Inferior parietal cortex (tissue), 1 donor: Measurements from ENCODE around the gene KCTD2.
A peak's percentile ranks its signal among the peaks of the same experiment; 100 is the strongest.
"Not testable (repeated sequence)": the region's sequence is repeated elsewhere in the genome, so short reads cannot be mapped to it uniquely, and the experiment has no call there.

Source experiments
- DNase-seq: peaks from one replicate; pipeline ENCODE4 v3.0.0-alpha.2; 2016; ENCODE audit errors: extremely low spot score

KCTD2 gene, protein sequence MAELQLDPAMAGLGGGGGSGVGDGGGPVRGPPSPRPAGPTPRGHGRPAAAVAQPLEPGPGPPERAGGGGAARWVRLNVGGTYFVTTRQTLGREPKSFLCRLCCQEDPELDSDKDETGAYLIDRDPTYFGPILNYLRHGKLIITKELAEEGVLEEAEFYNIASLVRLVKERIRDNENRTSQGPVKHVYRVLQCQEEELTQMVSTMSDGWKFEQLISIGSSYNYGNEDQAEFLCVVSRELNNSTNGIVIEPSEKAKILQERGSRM

DNA sequence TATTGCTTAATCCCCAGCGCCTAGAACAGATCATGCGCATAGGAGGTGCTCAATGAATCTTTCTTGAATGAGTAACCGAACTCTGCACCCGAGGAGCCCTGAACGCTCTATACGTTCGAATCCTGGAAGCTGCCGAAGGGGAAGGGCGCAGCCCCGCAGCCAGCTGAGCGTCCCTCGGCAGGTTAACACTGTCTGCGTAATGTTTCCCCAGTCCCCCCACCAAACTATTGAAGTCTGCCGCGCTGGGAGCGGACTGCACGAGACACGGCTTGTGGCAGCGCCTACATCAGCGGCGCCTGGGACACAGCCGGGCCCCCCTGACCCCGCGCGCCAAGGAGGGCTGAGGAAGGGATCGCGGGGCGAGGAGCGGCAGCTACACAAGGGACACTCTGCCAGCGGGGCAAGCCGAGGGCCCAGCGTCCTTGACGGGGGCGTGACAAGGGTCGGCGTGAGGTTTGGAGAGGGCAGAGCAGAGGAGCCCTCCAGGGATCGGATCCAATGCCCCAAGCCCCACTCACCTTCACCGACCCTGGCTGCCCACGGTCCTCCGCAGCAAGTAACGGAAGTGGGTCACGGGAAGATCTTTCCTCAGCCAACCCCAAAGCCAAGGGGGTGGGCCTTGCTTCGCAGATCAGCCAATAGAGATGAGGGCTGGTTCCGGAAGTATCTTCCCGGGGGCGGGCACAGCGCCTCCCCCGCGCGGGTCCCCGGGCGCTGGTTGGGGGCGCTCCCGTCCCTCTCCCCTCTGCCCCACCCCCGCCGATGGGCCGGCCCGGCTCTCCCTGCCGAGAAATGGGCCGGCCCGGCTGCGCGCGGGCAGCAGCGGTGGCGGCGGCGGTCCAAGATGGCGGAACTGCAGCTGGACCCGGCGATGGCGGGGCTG lies at the start of gene KCTD2, which contains the start of gene ATP5PD:
Gene KCTD2, plus strand, starts transcription at position 819 of the 883 bp plus-strand sequence. Its CDS starts 26 bp downstream, at position 845.
Gene ATP5PD, minus strand, starts transcription at position 563 of the 883 bp plus-strand sequence. CDS start 4,319 bp downstream, outside the sequence.
- DNase-seq, result peak; percentile 97

DNA sequence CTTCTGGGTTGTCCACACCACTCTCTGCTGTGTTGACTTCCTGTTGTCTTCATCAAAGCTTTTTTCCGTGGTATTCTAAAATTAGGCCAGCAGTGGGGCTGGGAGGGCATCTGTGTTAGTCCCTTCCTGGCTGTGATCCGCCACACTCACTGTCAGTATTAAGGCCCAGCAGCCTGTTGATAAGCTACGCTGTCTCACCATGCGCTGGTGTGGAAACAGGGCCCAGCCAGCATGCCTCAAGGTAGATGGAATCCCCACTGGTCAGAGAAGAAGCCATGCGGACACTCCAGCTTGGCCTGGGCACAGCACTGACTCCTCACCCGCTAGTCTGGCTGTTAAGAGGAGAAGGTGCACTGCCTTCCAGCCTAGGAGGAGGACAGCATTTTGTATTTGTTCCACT lies 48.2 kb upstream of the KCTD2 start:
- no peak for DNase-seq

DNA sequence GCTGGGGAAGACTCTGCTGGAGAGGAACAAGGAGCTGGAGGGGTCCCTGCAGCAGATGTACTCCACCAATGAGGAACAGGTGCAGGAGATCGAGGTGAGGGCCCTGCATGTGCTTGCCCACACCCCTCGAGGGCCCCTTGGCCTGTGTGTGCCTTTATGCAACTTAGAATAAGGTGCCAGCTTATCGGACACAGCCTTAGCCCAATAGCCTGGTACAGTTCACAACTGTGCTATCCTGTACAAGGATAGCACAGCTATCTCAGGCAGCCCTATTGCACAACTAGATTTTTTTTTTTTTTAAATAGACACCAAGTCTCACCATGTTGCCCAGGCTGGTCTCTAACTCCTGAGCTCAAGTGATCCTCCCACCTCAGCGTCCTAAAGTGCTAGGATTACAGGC lies 47.5 kb upstream of the KCTD2 start:
- DNase-seq, result no peak

DNA sequence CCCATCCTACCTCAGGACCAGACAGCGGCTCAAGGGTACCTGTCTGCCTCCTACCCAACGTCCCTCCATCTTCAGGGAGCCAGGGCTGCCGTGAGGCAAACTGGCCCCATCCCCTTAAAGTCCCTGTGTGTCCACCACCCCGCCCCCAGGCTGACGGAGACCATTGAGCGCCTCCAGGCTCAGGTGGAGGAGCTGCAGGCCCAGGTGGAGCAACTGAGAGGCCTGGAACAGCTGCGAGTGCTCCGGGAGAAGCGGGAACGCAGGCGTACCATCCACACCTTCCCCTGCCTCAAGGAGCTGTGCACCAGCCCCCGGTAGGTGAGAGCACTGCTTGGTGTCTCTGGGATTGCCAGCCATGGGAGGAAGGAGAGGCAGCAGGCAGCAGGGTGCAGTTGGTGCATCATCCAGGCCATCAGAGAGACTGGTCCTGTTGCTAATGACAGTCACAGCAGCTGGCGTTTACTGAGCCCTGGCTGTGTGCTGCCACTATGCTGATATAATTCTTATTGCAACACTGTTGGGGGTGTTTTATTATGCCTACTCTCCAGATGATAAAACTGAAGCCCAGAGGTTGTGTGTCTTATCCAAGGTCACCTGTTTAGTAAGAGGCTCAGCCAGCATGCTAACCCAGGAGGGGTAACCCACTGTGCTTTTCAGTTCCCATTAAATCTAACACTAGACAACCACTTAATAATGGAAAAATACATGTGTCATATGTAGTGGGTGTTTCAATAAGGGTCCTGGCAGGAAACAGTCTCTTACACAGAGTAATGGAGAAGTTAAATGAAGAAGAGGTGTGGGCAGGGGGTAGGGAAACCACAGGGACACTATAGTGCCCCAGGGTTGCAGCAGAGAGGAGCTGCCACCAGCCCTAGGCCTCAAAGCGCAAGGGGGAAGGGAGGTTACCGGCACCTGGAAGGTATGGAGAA lies 44.8 kb upstream of the KCTD2 start:
- DNase-seq, result no peak

DNA sequence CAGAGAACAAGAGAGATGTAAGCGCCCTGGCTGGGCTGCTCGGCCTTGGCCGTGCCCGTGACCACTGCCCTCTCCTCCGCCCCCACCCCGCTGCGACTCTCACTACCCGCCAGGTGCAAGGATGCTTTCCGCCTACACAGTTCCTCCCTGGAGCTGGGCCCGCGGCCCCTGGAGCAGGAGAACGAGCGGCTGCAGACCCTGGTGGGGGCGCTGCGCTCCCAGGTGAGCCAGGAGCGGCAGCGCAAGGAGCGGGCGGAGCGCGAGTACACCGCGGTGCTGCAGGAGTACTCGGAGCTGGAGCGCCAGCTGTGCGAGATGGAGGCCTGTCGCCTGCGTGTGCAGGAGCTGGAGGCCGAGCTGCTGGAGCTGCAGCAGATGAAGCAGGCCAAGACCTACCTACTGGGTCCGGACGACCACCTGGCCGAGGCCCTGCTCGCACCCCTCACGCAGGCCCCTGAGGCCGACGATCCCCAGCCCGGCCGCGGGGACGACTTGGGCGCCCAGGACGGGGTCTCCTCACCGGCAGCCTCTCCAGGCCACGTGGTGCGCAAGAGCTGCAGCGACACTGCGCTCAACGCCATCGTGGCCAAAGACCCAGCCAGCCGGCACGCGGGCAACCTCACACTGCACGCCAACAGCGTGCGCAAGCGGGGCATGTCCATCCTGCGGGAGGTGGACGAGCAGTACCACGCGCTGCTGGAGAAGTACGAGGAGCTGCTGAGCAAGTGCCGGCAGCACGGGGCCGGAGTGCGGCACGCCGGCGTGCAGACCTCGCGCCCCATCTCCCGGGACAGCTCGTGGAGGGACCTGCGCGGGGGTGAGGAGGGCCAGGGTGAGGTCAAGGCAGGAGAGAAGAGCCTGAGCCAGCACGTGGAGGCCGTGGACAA lies 43.7 kb upstream of the KCTD2 start:
- DNase-seq, result no peak

DNA sequence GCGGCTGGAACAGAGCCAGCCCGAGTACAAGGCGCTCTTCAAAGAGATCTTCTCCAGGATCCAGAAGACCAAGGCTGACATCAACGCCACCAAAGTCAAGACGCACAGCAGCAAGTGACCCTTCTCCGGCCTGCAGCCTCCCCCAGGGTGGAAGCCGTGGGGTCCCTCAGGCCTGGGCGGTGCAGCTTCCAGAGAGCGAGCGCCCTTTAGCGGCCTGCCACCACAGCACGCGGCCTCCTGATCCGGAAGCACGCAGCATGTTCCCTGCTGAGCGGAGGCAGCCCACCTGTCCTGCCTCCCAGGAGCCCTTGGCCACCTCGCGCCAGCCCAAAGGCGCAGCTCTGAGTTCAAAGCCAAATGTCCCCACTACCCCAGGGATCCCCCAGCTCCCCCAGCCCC lies 43.1 kb upstream of the KCTD2 start:
- DNase-seq, result no peak

DNA sequence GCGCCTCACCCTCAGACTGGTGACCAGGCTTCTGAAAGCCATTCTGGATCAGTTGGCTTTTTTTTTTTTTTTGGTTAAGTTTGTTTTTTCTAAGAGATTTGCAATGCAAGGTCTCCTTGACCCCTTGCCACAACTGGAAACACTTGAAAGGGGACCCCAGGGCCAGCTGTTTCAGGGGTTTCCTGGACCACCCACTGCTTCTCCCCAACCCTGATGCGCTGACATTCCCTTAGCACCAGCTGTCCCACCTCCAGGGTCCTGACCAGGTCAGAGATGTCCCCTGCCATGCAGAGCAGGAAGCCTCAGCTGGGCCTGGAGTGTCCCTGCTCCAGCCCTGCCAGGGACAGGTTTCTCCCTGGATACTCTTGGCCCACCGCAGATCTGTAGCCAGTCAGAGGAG lies 42.7 kb upstream of the KCTD2 start:
- DNase-seq, result no peak

DNA sequence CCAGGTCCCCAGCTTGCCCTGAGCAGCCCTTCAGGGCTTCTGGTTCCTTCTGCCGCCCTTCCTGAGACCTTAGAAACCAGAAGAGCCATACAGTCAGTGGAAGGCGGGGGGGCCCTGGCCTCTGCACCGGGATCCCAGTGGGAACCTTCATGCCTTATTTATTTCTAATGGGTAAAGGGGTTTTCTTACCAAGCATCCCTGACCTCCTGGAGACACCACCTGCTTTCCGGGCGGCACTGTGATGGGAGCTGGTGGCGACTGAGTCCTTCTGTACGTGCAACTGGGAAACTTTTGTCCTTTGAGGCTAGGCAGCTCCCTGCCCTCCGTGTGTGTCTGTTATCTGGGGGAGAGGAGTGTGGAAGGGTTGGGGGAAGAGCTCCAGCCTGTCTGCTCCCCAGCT lies 41.7 kb upstream of the KCTD2 start:
- no peak for DNase-seq

DNA sequence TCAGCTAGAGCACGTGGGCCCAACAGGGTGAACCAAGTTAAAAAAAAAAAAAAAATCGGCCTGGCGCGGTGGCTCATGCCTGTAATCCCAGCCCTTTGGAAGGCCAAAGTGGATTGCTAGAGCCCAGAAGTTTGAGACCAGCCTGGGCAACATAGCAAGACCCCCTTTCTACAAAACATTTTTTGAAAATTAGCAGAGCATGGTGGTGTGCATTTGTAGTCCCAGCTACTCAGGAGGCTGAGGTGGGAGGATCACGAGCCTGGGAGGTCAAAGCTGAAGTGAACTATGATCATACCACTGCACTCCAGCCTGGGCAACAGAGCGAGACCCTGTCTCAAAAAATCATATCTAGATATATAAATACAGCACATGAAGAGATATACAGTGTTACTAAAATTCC lies 40.9 kb upstream of the KCTD2 start:
- DNase-seq, result not testable (repeated sequence)

DNA sequence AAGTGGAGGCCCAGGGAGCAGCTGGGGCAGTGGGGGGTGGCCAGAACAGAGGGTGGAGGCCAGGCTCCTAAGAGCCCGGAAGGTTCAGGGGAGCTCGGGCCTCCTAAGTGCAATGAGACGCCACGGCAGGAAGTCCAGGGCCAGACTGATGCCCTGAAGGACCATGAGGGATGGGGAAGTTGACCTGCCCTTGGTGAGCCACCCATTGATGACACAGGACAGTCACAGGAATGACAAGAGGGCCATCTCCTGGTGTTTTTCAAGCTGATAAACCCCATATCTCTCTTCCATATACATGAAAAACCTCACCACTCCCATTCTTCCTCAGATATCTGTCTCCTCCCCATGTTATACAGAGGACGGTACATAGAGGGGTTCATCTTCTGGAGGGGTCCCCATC lies 40.4 kb upstream of the KCTD2 start:
- no peak for DNase-seq

DNA sequence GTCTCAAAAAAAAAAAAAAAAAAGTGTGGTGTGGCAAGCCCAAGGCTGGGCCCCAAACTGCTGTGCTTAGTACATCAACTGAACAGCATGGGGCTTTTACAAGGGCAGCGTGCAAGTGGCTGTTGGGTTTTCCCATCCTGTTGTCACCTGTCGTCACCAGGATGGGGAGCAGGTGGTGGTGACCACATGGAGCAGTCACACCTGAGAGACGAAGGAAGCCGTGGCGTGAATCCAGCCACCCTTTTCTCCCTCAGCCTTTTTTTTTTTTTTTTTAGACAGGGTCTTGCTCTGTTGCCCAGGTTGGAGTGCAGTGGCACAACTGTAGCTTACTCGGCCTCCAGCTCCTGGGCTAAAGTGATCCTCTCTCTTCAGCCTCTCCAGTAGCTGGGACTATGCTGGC lies 38.7 kb upstream of the KCTD2 start:
- DNase-seq, result no peak

DNA sequence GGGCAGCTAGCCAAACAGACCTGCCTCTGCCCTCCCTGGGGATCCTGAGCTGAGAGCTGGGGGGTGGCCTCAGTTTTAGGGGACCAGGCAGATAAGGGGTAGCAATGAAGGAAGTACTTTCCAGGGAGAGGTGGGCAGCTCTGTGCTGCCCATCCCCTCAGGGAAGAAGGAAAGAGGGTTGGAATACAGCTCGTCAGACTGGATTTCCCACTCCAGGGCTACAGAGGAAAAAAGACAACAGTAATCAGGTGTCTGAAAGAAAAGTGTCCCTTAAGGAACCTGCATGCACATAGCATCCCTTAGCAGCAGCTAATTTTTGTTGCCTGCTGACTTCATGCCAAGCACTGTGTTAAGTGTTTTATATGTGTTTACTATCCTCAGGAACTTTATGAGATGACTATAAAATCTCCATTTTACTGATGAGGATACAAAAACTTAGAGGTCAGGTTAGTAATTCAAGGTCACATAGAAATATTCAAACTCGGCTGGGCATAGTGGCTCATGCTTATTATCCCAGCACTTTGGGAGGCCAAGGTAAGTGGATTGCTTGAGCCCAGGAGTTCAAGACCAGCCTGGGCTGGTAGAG lies 37.8 kb upstream of the KCTD2 start:
- no peak for DNase-seq

DNA sequence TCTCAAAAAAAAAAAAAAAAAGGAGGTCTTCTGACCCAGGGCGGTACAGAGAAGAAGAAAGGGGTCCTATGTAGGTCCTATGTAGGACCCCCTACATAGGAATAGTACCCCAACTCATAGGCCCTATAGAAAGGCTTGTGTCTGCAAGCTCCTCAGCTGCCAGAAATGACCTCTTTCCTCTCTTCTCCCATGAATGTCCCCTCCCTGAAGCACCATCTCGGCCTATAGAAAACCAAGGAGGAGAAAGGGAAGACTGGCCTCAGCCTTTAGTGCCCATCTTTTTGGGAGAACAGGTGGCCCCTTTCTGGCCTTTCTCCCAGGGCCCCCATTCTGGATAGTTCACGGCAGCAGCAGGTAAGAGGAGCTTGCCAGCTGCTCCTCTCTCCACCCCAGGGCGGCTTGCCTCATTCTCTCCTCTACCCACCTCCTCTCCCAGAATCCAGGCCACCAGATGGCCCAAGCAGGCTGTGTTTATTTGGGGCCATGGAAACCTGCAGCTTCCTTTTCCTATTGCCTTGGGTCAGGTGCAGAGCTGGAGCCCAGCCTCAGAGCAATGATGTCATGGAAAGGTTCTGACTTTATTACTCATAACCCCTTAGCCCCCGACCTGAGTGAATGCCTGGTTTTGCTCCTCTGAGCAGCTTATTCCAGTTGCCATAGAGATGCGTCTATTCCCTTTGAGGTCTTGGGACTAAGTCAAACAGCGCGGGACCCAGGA lies 36.2 kb upstream of the KCTD2 start:
- peak; percentile 17 for DNase-seq

DNA sequence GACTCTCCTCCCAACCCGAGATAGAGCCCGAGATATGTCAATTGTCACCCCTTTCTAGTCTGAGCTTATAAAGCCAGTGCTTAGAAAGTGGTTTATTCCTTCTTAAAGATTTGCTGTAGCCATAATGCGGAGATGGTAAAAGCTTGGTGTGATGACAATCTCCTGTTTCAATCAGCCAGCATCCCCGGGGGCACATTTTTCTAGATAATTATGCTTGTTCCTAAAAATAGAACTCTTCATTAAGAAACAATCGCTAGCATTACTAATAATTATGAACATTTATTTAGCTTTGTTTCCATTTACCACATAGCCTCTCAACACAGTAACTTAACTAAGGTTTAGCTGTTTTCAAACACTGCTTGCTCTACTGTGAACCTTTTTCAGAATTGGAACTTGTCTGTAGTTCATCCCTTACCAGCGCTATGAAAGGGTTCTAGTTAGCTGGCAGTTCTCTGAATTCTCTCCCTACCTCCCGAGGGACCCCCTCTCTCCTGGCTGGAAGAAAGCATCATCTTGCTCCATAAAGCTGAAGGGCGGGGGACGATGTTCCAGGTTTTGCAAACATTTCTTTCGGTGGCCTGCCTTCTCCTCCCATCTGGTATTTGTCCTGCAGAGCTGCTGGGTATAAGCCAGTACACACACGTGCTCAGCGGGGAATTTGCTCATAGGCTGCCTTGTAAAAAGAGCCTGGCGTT lies 35.5 kb upstream of the KCTD2 start:
- peak; percentile 74 for DNase-seq

DNA sequence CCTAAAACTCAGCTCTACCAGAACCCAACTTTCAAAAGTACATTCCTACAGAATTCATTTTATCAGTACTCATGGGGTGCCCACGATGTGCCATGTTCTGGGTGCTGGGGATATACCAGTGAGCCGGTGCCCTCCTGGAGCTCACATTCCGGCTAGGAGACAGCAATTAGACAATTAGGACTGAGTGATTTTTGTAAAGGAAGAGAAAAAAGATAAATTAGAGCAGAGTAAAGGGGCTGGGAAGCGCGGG lies 35.0 kb upstream of the KCTD2 start:
- DNase-seq, result no peak

DNA sequence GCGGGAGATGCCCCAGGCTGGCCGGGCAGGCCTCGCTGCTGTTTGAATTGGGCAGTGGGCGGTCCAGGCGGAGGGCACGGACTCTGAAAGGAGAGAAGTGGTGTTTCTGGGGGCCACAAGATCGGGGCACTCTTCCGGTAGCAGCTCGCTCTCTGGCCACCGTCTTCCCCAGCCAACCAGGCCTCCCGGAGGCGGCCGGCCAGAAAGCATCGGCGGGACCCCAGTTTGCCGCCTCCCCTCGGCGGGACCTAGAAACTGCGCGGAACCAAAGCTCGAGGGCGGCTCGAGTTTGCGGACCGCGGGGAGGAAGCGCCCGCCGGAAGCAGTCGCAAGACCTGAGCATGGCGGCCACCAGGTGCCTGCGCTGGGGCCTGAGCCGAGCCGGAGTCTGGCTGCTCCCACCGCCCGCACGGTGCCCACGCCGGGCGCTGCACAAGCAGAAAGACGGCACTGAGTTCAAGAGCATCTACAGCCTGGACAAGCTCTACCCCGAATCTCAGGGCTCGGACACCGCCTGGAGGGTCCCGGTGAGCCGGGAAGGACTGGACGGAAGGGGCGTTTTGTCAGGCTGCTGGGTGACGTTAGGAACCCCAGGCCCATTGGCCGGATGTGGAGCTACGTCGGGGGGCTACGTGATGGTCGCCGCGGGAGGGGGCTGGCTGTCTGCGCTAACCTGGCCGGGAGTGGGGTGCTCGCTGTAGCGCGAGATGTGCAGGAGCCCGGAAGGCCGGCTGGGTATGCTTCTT lies 34.5 kb upstream of the KCTD2 start, which contains the start of gene MRPL58:
Gene MRPL58, plus strand, starts transcription at position 325 of the 746 bp plus-strand sequence. Its CDS starts 17 bp downstream, at position 342.
- peak; percentile 85 for DNase-seq

DNA sequence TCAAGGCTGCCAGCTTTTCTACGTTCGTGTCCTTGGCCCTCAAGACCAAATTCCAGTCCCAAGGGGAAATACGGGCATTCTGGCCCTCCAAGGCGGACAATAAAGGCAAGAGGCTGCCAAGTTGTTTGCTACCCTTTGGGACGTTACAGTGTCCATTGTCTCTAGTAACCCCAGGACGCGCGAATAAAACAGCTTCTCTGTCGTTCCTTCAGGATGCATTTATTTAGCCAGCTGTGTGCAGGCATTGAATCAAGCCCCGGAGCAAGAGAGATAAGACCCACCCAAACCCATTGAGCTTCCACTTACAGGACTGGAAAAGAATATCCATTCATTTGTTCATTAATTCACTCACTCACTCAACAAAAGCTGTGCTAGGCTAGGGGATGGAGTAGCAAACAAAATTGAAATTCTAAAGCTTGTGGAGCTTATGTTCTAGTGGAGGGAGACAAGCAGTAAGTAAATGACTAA lies 33.9 kb upstream of the KCTD2 start:
- DNase-seq, result no peak

DNA sequence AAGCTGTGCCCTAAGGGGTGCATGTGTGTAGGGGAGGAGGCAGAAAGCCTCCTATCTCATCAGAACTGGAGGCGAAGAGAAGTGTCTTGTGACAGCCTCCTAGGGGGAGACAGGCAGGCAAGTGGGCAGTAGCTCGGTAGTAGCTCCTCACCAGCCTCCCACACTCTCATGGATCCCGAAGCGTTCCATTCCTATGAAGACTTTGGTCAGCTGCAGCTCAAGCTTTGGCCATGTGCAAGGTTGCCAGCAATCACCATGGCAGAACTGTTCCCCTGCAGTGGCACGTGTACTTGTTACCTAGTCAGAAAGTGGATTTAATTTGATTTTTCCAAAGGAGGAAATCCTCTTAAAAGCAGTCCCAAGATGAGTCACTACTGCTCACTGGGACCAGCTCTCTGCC lies 27.9 kb upstream of the KCTD2 start:
- DNase-seq, result peak; percentile 29

DNA sequence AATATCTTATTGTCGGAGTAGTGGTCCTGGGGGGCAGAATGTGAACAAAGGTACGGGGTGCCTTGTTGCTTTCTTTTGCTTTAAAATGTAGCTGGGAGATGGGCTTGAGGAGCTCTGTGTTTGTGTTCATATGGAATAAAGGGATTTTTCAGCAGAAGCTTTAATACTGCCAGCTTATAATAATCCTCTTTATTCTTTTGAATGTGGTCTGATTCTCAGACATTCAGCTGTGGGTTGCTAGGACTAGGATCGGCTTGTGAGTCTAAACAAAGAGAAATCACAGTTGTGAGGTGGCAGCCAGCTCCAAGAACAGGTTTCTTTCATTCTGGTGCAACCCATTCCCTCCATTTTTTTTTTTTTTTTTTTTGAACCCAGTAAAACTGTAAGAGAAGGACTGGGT lies 27.3 kb upstream of the KCTD2 start:
- no peak for DNase-seq
